Central memory CD8-positive, alpha-beta T cell (primary cell): ENCODE results near the gene RCAN1.
"Not testable (repeated sequence)": the region's sequence is repeated elsewhere in the genome, so short reads cannot be mapped to it uniquely, and the experiment has no call there.

Experiments used
- ATAC-seq: fragments of 150-1000 bp; cut with Tn5 transposase; replicated peaks from 2 replicates; pipeline ENCODE4 v1.10.0; 2022; ENCODE audit warnings: mild to moderate bottlenecking, moderate FRiP score, moderate number of reproducible peaks; ENCODE audit not compliant: poor library complexity, severe bottlenecking; ENCODE audit errors: extremely low read depth
- DNase-seq, 2 donors: peaks; one replicate each; pipeline ENCODE4 v3.0.0; 2021; ENCODE audit warnings: low spot score in 2 of 2
- H3K27ac Mint-ChIP-seq: one replicate; pipeline ENCODE4 v1.8.0; 2022; ENCODE audit warnings: low read depth, mild to moderate bottlenecking, moderate library complexity, mixed read lengths
- H3K27me3 Mint-ChIP-seq: one replicate; pipeline ENCODE4 v1.8.0; 2022; ENCODE audit warnings: mixed read lengths
- H3K36me3 Mint-ChIP-seq: one replicate; pipeline ENCODE4 v1.8.0; 2022; ENCODE audit warnings: mild to moderate bottlenecking, moderate library complexity, mixed read lengths; ENCODE audit not compliant: insufficient read depth
- H3K4me1 Mint-ChIP-seq: one replicate; pipeline ENCODE4 v1.8.0; 2022; ENCODE audit warnings: mixed read lengths
- H3K4me3 Mint-ChIP-seq: one replicate; pipeline ENCODE4 v1.8.0; 2022; ENCODE audit warnings: mild to moderate bottlenecking, moderate library complexity, mixed read lengths
- H3K9me3 Mint-ChIP-seq: one replicate; pipeline ENCODE4 v1.8.0; 2022; ENCODE audit warnings: mixed read lengths

Gene RCAN1

DNA sequence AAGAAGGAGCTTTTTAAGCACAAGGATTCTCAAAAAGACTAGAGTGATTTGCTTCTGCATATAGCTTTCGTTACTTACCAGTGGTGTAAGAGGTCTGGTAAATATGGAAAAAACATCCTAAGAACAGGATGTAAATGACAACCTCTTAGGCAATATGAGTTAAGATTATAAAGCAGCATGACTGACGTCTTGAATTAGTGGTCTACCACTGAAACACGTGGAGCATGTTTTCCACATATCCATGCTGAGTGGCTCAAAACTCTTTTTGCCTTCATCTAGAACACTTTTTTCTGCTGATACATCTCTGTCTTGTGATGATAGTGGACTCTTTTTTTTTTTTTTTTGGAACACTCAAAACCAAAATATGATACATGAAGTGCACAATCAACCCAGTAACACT is 44.6 kb downstream of the RCAN1 start:
- no peak overlapping the region for H3K27ac Mint-ChIP-seq
- peaks cover 2% of the 10 kb centered on the region for H3K36me3 Mint-ChIP-seq
- H3K27me3 Mint-ChIP-seq: no peaks in the 10 kb centered on the region
- H3K9me3 Mint-ChIP-seq: no peaks in the 10 kb centered on the region
- peaks cover 21% of the 10 kb centered on the region for H3K4me1 Mint-ChIP-seq
- ATAC-seq (no peak), DNase-seq (no peak)
- H3K4me3 Mint-ChIP-seq: no peak overlapping the region

DNA sequence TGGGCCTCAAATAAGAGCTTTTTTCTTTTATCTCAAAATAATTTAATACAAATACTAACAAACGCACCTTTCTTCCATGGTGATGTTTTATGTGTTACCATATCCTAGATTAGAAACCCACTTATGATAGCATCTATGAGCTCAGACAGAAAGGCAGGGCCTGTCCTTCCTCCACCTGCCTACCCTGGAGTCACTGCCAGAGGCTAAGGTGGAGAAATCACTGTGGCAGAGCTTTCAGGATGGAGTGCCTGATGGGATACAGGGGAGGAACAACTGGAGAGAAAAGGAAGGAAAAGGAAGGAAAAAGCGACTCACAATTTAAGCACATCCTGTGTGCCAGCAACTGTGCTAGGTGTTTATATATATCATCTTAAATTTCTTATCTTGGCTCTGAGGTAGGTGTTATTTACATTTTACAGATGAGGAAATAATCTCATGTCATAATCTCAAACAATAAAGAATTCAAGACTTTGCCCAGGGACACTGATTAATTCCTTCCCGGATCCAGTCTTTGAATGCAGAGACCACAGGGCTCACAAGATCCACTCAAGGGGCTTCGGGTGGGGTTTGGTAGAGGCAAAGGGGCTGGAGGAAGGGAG is 45.4 kb downstream of the RCAN1 start:
- Mint-ChIP-seq H3K36me3 (peaks cover 2% of the 10 kb centered on the region), H3K4me1 (peaks cover 13% of the 10 kb centered on the region), H3K4me3 (no peak overlapping the region), H3K27me3 (no peaks in the 10 kb centered on the region), H3K27ac (no peak overlapping the region), H3K9me3 (no peaks in the 10 kb centered on the region)
- DNase-seq (no peak), ATAC-seq (no peak)

GRCh38 chr21:34568801-34569200 is 46.1 kb downstream of the RCAN1 start:
- not testable (repeated sequence) for H3K9me3 Mint-ChIP-seq, DNase-seq, ATAC-seq, H3K36me3 Mint-ChIP-seq, H3K27me3 Mint-ChIP-seq, H3K27ac Mint-ChIP-seq, H3K4me3 Mint-ChIP-seq, H3K4me1 Mint-ChIP-seq

DNA sequence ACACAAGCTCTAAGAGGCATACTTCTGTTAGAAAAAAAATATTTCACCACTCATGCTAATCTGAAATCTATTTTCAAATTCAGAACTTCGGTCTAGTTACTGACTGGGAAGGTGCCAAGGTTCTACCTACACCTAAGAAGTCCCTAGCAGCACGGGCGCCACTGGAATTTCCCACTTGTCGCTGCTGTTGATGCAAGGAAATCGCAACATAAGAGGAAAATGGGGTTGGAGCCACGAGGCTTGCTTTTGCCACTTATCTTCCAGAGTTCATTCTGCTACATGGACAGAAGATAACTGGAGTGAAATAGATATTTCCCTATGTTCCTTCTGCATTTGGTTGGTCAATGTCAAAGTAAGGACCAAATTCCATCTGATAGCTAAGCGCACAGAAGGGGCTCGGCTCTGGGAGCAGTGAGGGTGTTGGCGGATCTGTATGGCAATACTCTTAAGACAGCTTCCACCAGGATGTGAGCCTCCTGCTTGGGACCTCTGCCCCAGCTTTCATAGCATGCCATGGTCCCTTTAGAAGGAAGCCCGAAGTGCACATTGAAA is 47.2 kb downstream of the RCAN1 start:
- Mint-ChIP-seq H3K27me3 (no peaks in the 10 kb centered on the region), H3K27ac (no peak overlapping the region), H3K9me3 (no peaks in the 10 kb centered on the region), H3K36me3 (no peaks in the 10 kb centered on the region), H3K4me3 (no peak overlapping the region), H3K4me1 (no peaks in the 10 kb centered on the region)
- ATAC-seq (no peak), DNase-seq (no peak)

- H3K9me3 Mint-ChIP-seq: no peaks in the 10 kb centered on the region
- no peak overlapping the region for H3K4me3 Mint-ChIP-seq
- ATAC-seq (no peak), DNase-seq (no peak)
- H3K36me3 Mint-ChIP-seq: no peaks in the 10 kb centered on the region
- no peaks in the 10 kb centered on the region for H3K4me1 Mint-ChIP-seq
- H3K27me3 Mint-ChIP-seq: no peaks in the 10 kb centered on the region
- H3K27ac Mint-ChIP-seq: no peak overlapping the region
Measured at GRCh38 chr21:34565238-34565637, 49.7 kb downstream of the RCAN1 start.

- H3K36me3 Mint-ChIP-seq, H3K27me3 Mint-ChIP-seq, DNase-seq, H3K27ac Mint-ChIP-seq, H3K9me3 Mint-ChIP-seq, H3K4me3 Mint-ChIP-seq, H3K4me1 Mint-ChIP-seq, ATAC-seq: not testable (repeated sequence)
Measured at GRCh38 chr21:34563370-34563769, 51.5 kb downstream of the RCAN1 start.

- Mint-ChIP-seq H3K27ac (no peak overlapping the region), H3K36me3 (no peaks in the 10 kb centered on the region), H3K27me3 (no peaks in the 10 kb centered on the region), H3K9me3 (no peaks in the 10 kb centered on the region), H3K4me1 (no peaks in the 10 kb centered on the region), H3K4me3 (no peak overlapping the region)
- ATAC-seq: no peak
- no peak for DNase-seq
Measured at GRCh38 chr21:34561806-34562205, 53.1 kb downstream of the RCAN1 start.

DNA sequence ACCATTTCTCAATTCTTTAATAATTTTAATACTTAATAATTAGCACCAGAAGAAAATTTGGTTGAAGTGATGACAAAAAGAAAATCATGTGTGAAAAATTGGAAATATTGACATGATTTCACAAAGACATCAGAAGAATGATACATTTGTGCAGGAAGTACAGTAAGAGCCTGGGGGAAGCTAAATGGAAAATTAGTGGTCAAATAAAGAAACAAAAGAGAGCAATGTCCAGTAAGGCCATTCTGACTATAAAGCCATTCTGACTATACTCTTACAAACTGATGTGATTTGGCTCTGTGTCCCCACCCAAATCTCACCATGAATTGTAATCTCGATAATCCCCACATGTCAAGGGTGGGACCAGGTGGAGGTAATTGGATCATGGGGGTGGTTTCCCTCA is 54.3 kb downstream of the RCAN1 start:
- Mint-ChIP-seq H3K4me1 (no peaks in the 10 kb centered on the region), H3K36me3 (no peaks in the 10 kb centered on the region), H3K4me3 (no peak overlapping the region), H3K27me3 (no peaks in the 10 kb centered on the region), H3K9me3 (no peaks in the 10 kb centered on the region), H3K27ac (no peak overlapping the region)
- ATAC-seq (no peak), DNase-seq (no peak)

DNA sequence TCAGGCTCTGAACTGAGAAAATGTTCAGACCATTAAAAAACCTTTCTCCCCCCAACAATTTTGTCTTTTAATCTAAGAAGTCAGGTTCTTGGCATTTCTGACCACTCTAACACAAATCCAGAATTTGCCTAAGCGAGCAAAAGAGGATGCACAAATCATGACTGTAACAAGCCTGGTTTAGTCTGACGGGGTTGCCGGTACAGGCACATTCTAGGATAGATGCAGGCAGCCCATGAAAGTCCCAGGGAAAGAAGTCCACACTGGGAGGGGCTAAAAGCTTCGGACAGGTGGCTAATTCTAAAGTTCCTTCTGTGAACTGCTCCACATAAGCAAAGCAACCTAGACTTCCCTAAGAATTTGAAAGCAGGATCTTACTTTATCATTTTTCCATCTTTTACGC is 54.9 kb downstream of the RCAN1 start:
- ATAC-seq (no peak), DNase-seq (no peak)
- H3K9me3 Mint-ChIP-seq: peaks cover 3% of the 10 kb centered on the region
- H3K4me3 Mint-ChIP-seq: no peak overlapping the region
- H3K27me3 Mint-ChIP-seq: no peaks in the 10 kb centered on the region
- H3K36me3 Mint-ChIP-seq: no peaks in the 10 kb centered on the region
- no peak overlapping the region for H3K27ac Mint-ChIP-seq
- no peaks in the 10 kb centered on the region for H3K4me1 Mint-ChIP-seq

- no peaks in the 10 kb centered on the region for H3K27me3 Mint-ChIP-seq
- no peak overlapping the region for H3K27ac Mint-ChIP-seq
- ATAC-seq: no peak
- no peaks in the 10 kb centered on the region for H3K36me3 Mint-ChIP-seq
- H3K4me1 Mint-ChIP-seq: no peaks in the 10 kb centered on the region
- DNase-seq: no peak
- peaks cover 10% of the 10 kb centered on the region for H3K9me3 Mint-ChIP-seq
- H3K4me3 Mint-ChIP-seq: no peak overlapping the region
Measured at GRCh38 chr21:34559089-34559631, 55.8 kb downstream of the RCAN1 start.

DNA sequence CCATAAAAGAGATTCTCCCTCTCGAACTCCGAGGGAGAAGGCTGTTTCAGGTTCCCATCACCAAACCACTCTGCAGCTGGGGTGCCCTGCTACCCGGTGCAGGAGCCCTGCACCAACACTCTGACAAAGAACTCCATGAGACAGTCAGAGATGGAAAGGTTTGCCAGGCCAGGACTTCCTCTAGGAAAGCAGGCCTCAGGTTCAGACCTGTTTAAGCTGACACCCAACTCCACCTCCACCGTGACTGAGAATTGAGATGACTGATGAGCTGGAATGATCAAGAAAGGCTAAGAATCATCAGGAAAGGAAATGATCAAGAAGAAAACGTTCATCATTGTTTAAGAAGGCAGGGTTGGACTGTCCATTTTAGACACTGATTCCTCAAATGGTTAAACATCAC is 56.7 kb downstream of the RCAN1 start:
- no peaks in the 10 kb centered on the region for H3K4me1 Mint-ChIP-seq
- ATAC-seq: no peak
- H3K9me3 Mint-ChIP-seq: peaks cover 10% of the 10 kb centered on the region
- no peak overlapping the region for H3K27ac Mint-ChIP-seq
- H3K4me3 Mint-ChIP-seq: no peak overlapping the region
- DNase-seq: no peak
- H3K36me3 Mint-ChIP-seq: no peaks in the 10 kb centered on the region
- H3K27me3 Mint-ChIP-seq: no peaks in the 10 kb centered on the region

GRCh38 chr21:34557261-34557660 is 57.7 kb downstream of the RCAN1 start:
- H3K36me3 Mint-ChIP-seq: no peaks in the 10 kb centered on the region
- no peaks in the 10 kb centered on the region for H3K27me3 Mint-ChIP-seq
- peaks cover 10% of the 10 kb centered on the region for H3K9me3 Mint-ChIP-seq
- peaks cover 4% of the 10 kb centered on the region for H3K4me1 Mint-ChIP-seq
- no peak overlapping the region for H3K4me3 Mint-ChIP-seq
- DNase-seq: no peak
- H3K27ac Mint-ChIP-seq: no peak overlapping the region
- ATAC-seq: no peak

- not testable (repeated sequence) for H3K4me1 Mint-ChIP-seq, H3K36me3 Mint-ChIP-seq, H3K27me3 Mint-ChIP-seq, H3K27ac Mint-ChIP-seq, ATAC-seq, H3K9me3 Mint-ChIP-seq, H3K4me3 Mint-ChIP-seq, DNase-seq
Measured at GRCh38 chr21:34554670-34555069, 60.2 kb downstream of the RCAN1 start.
